Panc1 (cell line): ENCODE measurements around the gene CERS1. TPM values are rescaled to one million over a fixed set of nuclear protein-coding genes. Genes with fewer than 3 reads are reported as not detected.
A peak's percentile ranks its signal among the peaks of the same experiment; 100 is the strongest.

Experiments used
- ATAC-seq: fragments of 200-7000 bp; cut with Tn5 transposase; 2 replicates; pipeline ENCODE4 v1.9.1; 2020; ENCODE audit warnings: mild to moderate bottlenecking, moderate library complexity
- BruUV-seq: library from RNA; stranded (reverse); fragments of 400-500 nt; replicated peaks from 2 replicates; lab custom pipeline; 2021; lab: Mats Ljungman, UMichigan
- CTCF ChIA-PET: fragments of 300-600 bp; sonication (Branson Sonifier 250); formaldehyde crosslinking; loops from one replicate; lab custom pipeline; 2022; ENCODE audit warnings: antibody characterized with exemption; lab: Charles Lee
- POLR2A ChIA-PET: fragments of 300-600 bp; sonication (Branson Sonifier 250); formaldehyde crosslinking; loops from one replicate; lab custom pipeline; 2022; ENCODE audit warnings: antibody characterized with exemption; lab: Charles Lee
- DNase-seq: peaks from one replicate; pipeline ENCODE4 v3.0.0-alpha.2; 2010; ENCODE audit warnings: low read depth, low spot score
- H3K27ac ChIP-seq: 2 replicates; pipeline ENCODE4 v1.5.1; 2011; ENCODE audit warnings: mild to moderate bottlenecking, low read length, inconsistent platforms
- H3K27me3 ChIP-seq: fragments of 200-500 bp; sonication (Bioruptor generic); 2 replicates; pipeline ENCODE4 v1.6.0; 2014; ENCODE audit warnings: low read length, inconsistent platforms; ENCODE audit not compliant: control insufficient read depth, insufficient read depth
- H3K36me3 ChIP-seq: fragments of 200-500 bp; sonication (Bioruptor generic); 2 replicates; pipeline ENCODE4 v1.5.1; 2014; ENCODE audit warnings: inconsistent platforms, mild to moderate bottlenecking, low read length, moderate library complexity; ENCODE audit not compliant: control insufficient read depth, insufficient read depth
- H3K4me1 ChIP-seq: 2 replicates; pipeline ENCODE4 v1.5.1; 2011; ENCODE audit warnings: inconsistent platforms, mild to moderate bottlenecking, low read length, moderate library complexity; ENCODE audit not compliant: control insufficient read depth, insufficient read depth
- H3K4me3 ChIP-seq, 2 experiments: 2 replicates each; pipeline ENCODE4 v1.5.1; 2011 to 2012; ENCODE audit warnings: low read depth in 2 of 2, low read length in 2 of 2, mild to moderate bottlenecking in 2 of 2, inconsistent platforms in 1 of 2, moderate library complexity in 1 of 2
- H3K9me3 ChIP-seq: fragments of 200-500 bp; sonication (Bioruptor generic); 2 replicates; pipeline ENCODE4 v1.5.1; 2014; ENCODE audit warnings: low read depth, mild to moderate bottlenecking, inconsistent platforms, low read length, moderate library complexity; ENCODE audit not compliant: control insufficient read depth, insufficient read depth
- CTCF ChIP-seq: fragments of 450-650 bp; IDR thresholded peaks from 2 replicates; pipeline ENCODE4 v1.5.1; 2017; ENCODE audit warnings: mild to moderate bottlenecking
- POLR2AphosphoS5 ChIP-seq: IDR thresholded peaks from 2 replicates; pipeline ENCODE4 v1.6.1; 2012; ENCODE audit warnings: mild to moderate bottlenecking, low read depth, low read length, moderate library complexity
- REST ChIP-seq, 2 experiments: IDR thresholded peaks; 2 replicates each; pipeline ENCODE4 v1.6.1; 2011 to 2012; ENCODE audit warnings: low read depth in 2 of 2, control low read depth in 1 of 2, low read length in 1 of 2, mild to moderate bottlenecking in 1 of 2, moderate library complexity in 1 of 2; ENCODE audit not compliant: insufficient read depth in 1 of 2
- SIN3A ChIP-seq: IDR thresholded peaks from 2 replicates; pipeline ENCODE4 v1.6.1; 2012; ENCODE audit warnings: low read depth, mild to moderate bottlenecking, low read length, moderate library complexity, borderline replicate concordance; ENCODE audit not compliant: insufficient read depth
- TCF7L2 ChIP-seq: IDR thresholded peaks from 2 replicates; pipeline ENCODE4 v1.6.1; 2011; ENCODE audit warnings: mild to moderate bottlenecking, low read depth, low read length, inconsistent platforms
- in situ Hi-C: cut with HindIII; loops from 2 replicates; pipeline ENCODE4 v1.10.0; 2016; ENCODE audit warnings: low sequenced_read_pairs, low pct_unique_long_range_greater_than_20kb
- intact Hi-C: fragments of 100-400 bp; cut with micrococcal nuclease; formaldehyde crosslinking; loops from one replicate; pipeline ENCODE4 v1.10.0; 2022; ENCODE audit not compliant: unreplicated experiment
- total RNA-seq: library from RNA; stranded (reverse); gene quantifications from one replicate; pipeline ENCODE4 v1.2.1, GENCODE V29; 2021; ENCODE audit not compliant: unreplicated experiment

Gene CERS1
- total RNA-seq, 1 experiment from 2014 or later, result 4.5 TPM

- TF ChIP-seq CTCF (no peak; the same call in 1 of the 2 replicates), TCF7L2 (no peak), REST (IDR thresholded peaks at IDR 0.05; ENCODE audit: insufficient read depth in 1 of 2, low read depth in 2 of 2, low read length in 1 of 2) (no peak), POLR2AphosphoS5 (no peak), SIN3A (no peak)
- no peak overlapping the region for H3K27ac ChIP-seq
- H3K27me3 ChIP-seq, result no peaks in the 10 kb centered on the region
- DNase-seq, result no peak
- H3K4me1 ChIP-seq, result no peaks in the 10 kb centered on the region
- no peak overlapping the region for H3K4me3 ChIP-seq
- no peaks in the 10 kb centered on the region for H3K9me3 ChIP-seq
- no TSS peak for BruUV-seq
- ATAC-seq, result peak; percentile 69; the same call in 1 of the 2 replicates
- ChIA-PET CTCF (no interaction called here), POLR2A (interaction anchor here (0.7 kb wide), 1 partner anchor 214 kb away, joined by 3 read pairs; no protein-coding TSS in a partner anchor)
- peaks cover 5% of the 10 kb centered on the region; the same call in 1 of the 2 replicates for H3K36me3 ChIP-seq
- intact Hi-C loops (no loop called here), in situ Hi-C loops (no loop called here)
Measured at GRCh38 chr19:18856385-18857126, 39.4 kb downstream of the CERS1 start.

GRCh38 chr19:18855647-18856384 is 40.1 kb downstream of the CERS1 start:
- ATAC-seq (no peak), DNase-seq (no peak)
- in situ Hi-C loops (no loop called here), intact Hi-C loops (no loop called here)
- Histone ChIP-seq H3K27ac (no peak overlapping the region), H3K27me3 (no peaks in the 10 kb centered on the region), H3K4me3 (no peak overlapping the region), H3K4me1 (no peaks in the 10 kb centered on the region), H3K36me3 (peaks cover 5% of the 10 kb centered on the region; the same call in 1 of the 2 replicates), H3K9me3 (no peaks in the 10 kb centered on the region)
- no TSS peak for BruUV-seq
- TF ChIP-seq CTCF (no peak), REST (IDR thresholded peaks at IDR 0.05; ENCODE audit: insufficient read depth in 1 of 2, low read depth in 2 of 2, low read length in 1 of 2) (no peak), POLR2AphosphoS5 (no peak), TCF7L2 (no peak), SIN3A (no peak)
- CTCF ChIA-PET, result interaction anchor here (0.6 kb wide), 1 partner anchor 327 kb away, joined by 3 read pairs; no protein-coding TSS in a partner anchor
- POLR2A ChIA-PET, result interaction anchor here (0.5 to 0.7 kb wide), 2 partner anchors 173 to 213 kb away, joined by 3 to 6 read pairs; no protein-coding TSS in a partner anchor
